Uterus (tissue), 4 donors: Measurements from ENCODE around the gene SHC2. TPM values are rescaled to one million over a fixed set of nuclear protein-coding genes. Genes with fewer than 3 reads are reported as not detected.

ENCODE experiments used
- DNase-seq, 2 donors: peaks; one replicate each; pipeline ENCODE4 v3.0.0-alpha.2; 2019 to 2020
- H3K27ac ChIP-seq, 2 donors: fragments of 200-600 bp; sonication (generic); 1 replicate in 1 of 2; 2 replicates in 1 of 2; pipeline ENCODE4 v1.5.1; 2016 to 2018
- H3K27me3 ChIP-seq, 2 donors: fragments of 200-600 bp; sonication (generic); one replicate each; pipeline ENCODE4 v1.5.1; 2018 to 2019; ENCODE audit warnings: control low read depth in 1 of 2
- H3K36me3 ChIP-seq, 2 donors: fragments of 200-600 bp; sonication (generic); one replicate each; pipeline ENCODE4 v1.5.1; 2019; ENCODE audit warnings: control low read depth in 1 of 2
- H3K4me1 ChIP-seq, 2 donors: fragments of 200-600 bp; sonication (generic); one replicate each; pipeline ENCODE4 v1.5.1; 2018 to 2019; ENCODE audit warnings: control low read depth in 1 of 2
- H3K4me3 ChIP-seq, 2 donors: fragments of 200-600 bp; sonication (generic); 1 replicate in 1 of 2; 2 replicates in 1 of 2; pipeline ENCODE4 v1.5.1; 2018 to 2019; ENCODE audit warnings: mild to moderate bottlenecking in 1 of 2
- H3K9me3 ChIP-seq, 2 donors: fragments of 200-600 bp; sonication (generic); one replicate each; pipeline ENCODE4 v1.5.1; 2019; ENCODE audit warnings: control low read depth in 1 of 2
- CTCF ChIP-seq, 4 experiments: fragments of 200-600 bp in 2 of 4; fragments of 450-650 bp in 2 of 4; sonication (generic) in 2 of 4; IDR thresholded peaks; one replicate each; pipeline ENCODE4 v1.5.1; 2016 to 2019; ENCODE audit warnings: antibody characterized with exemption in 4 of 4, mild to moderate bottlenecking in 2 of 4, moderate library complexity in 1 of 4
- POLR2A ChIP-seq, 2 donors: fragments of 450-650 bp; IDR thresholded peaks; one replicate each; pipeline ENCODE4 v1.6.1; 2016; ENCODE audit warnings: antibody characterized with exemption in 2 of 2, mild to moderate bottlenecking in 1 of 2, moderate library complexity in 1 of 2
- intact Hi-C: fragments of 100-400 bp; cut with DNase I; formaldehyde crosslinking; loops from one replicate; pipeline ENCODE4 v1.15.1; 2023; ENCODE audit warnings: low total_unique reads
- total RNA-seq, 4 donors: library from RNA; depleted of rRNA in 3 of 4; stranded (reverse); fragments of >200 nt in 3 of 4; gene quantifications; one replicate each; pipeline versions ENCODE4 v1.1.0 to v1.2.4, GENCODE V29; 2014 to 2023
- donor health status: DM: yes; HTN: yes; CAD: no.

The SHC2 gene
- total RNA-seq, 4 donors from 2014 or later, result 2.9 to 43.6 (median 8.4) TPM

- H3K36me3 ChIP-seq, result no peaks in the 10 kb centered on the region
- intact Hi-C loops, result no loop called here
These were observed 58.0 kb downstream of the SHC2 start for GRCh38 chr19:402786-403185.

GRCh38 chr19:401866-402511 is 58.8 kb downstream of the SHC2 start:
- Histone ChIP-seq H3K27me3 (peaks cover 0 to 3% of the 10 kb centered on the region in 2 donors), H3K4me1 (no peaks in the 10 kb centered on the region), H3K27ac (no peak overlapping the region), H3K4me3 (peak overlapping the region in 1 of 2 donors; percentile 21), H3K9me3 (no peaks in the 10 kb centered on the region), H3K36me3 (no peaks in the 10 kb centered on the region)
- DNase-seq, result peak in 1 of 2 donors; percentile 6
- TF ChIP-seq CTCF (IDR thresholded peaks at IDR 0.05), result no peak
- no peak for TF ChIP-seq POLR2A (IDR thresholded peaks at IDR 0.05)
- intact Hi-C loops, result no loop called here

More at GRCh38 chr19:402786-403185, 58.0 kb downstream of the SHC2 start:
- Histone ChIP-seq H3K4me1 (peaks cover 0 to 1% of the 10 kb centered on the region in 2 donors), H3K27ac (no peak overlapping the region), H3K9me3 (no peaks in the 10 kb centered on the region), H3K4me3 (no peak overlapping the region), H3K27me3 (peaks cover 0 to 3% of the 10 kb centered on the region in 2 donors)
- TF ChIP-seq POLR2A (IDR thresholded peaks at IDR 0.05) (no peak), CTCF (IDR thresholded peaks at IDR 0.05) (no peak)
- DNase-seq, result peak in 1 of 2 donors; percentile 3

- no peaks in the 10 kb centered on the region for H3K9me3 ChIP-seq
- no peak overlapping the region for H3K27ac ChIP-seq
- H3K4me1 ChIP-seq, result no peaks in the 10 kb centered on the region
- H3K4me3 ChIP-seq, result no peak overlapping the region
- intact Hi-C loops, result no loop called here
- no peaks in the 10 kb centered on the region for H3K36me3 ChIP-seq
- no peak for TF ChIP-seq POLR2A (IDR thresholded peaks at IDR 0.05)
- peaks cover 0 to 3% of the 10 kb centered on the region in 2 donors for H3K27me3 ChIP-seq
- peak in 1 of 2 donors; percentile 9 for DNase-seq
These were observed 59.6 kb downstream of the SHC2 start for GRCh38 chr19:400976-401865.

GRCh38 chr19:399370-399769 is 61.5 kb downstream of the SHC2 start:
- H3K4me3 ChIP-seq, result no peak overlapping the region
- intact Hi-C loops, result no loop called here
- H3K9me3 ChIP-seq, result no peaks in the 10 kb centered on the region
- no peak overlapping the region for H3K27ac ChIP-seq
- H3K27me3 ChIP-seq, result peaks cover 0 to 3% of the 10 kb centered on the region in 2 donors
- no peaks in the 10 kb centered on the region for H3K36me3 ChIP-seq
- no peaks in the 10 kb centered on the region for H3K4me1 ChIP-seq
- DNase-seq, result peak in 1 of 2 donors; percentile 10
- TF ChIP-seq CTCF (IDR thresholded peaks at IDR 0.05), result no peak

GRCh38 chr19:398719-399118 is 62.1 kb downstream of the SHC2 start:
- Histone ChIP-seq H3K27me3 (peaks cover 0 to 3% of the 10 kb centered on the region in 2 donors), H3K36me3 (no peaks in the 10 kb centered on the region), H3K4me1 (no peaks in the 10 kb centered on the region), H3K9me3 (no peaks in the 10 kb centered on the region), H3K4me3 (no peak overlapping the region), H3K27ac (no peak overlapping the region)
- TF ChIP-seq POLR2A (IDR thresholded peaks at IDR 0.05), result no peak
- no peak for TF ChIP-seq CTCF (IDR thresholded peaks at IDR 0.05)
- DNase-seq, result peak in 1 of 2 donors; percentile 9
- intact Hi-C loops, result no loop called here
